ENCODE data around the gene ATP2C1.
"Not testable (repeated sequence)": the region's sequence is repeated elsewhere in the genome, so short reads cannot be mapped to it uniquely, and the experiment has no call there.

ATP2C1 gene

GRCh38 chr3:130941793-130942192 is 47.9 kb downstream of the ATP2C1 start:
- no peak for DNase-seq

GRCh38 chr3:130946882-130947281 is 53.0 kb downstream of the ATP2C1 start:
- no peak for DNase-seq

- DNase-seq, result no peak
These were observed 54.3 kb downstream of the ATP2C1 start for GRCh38 chr3:130948001-130948773.

GRCh38 chr3:130948929-130949328 is 55.0 kb downstream of the ATP2C1 start:
- no peak for DNase-seq

- no peak for DNase-seq
These were observed 56.2 kb downstream of the ATP2C1 start for GRCh38 chr3:130950124-130950523.

GRCh38 chr3:130950641-130951040 is 56.8 kb downstream of the ATP2C1 start:
- no peak for DNase-seq

GRCh38 chr3:130955481-130955880 is 61.6 kb downstream of the ATP2C1 start:
- no peak for DNase-seq

- DNase-seq, result no peak
These were observed 62.4 kb downstream of the ATP2C1 start for GRCh38 chr3:130956281-130956680.

GRCh38 chr3:130956721-130957120 is 62.8 kb downstream of the ATP2C1 start:
- DNase-seq, result no peak

- DNase-seq, result no peak
These were observed 66.4 kb downstream of the ATP2C1 start for GRCh38 chr3:130960139-130960795.

- no peak for DNase-seq
These were observed 67.6 kb downstream of the ATP2C1 start for GRCh38 chr3:130961458-130961857.

GRCh38 chr3:130963444-130963843 is 69.6 kb downstream of the ATP2C1 start:
- no peak for DNase-seq

GRCh38 chr3:130963878-130964277 is 70.0 kb downstream of the ATP2C1 start:
- no peak for DNase-seq

- DNase-seq, result no peak
These were observed 73.4 kb downstream of the ATP2C1 start for GRCh38 chr3:130967281-130967680.

- no peak for DNase-seq
These were observed 74.3 kb downstream of the ATP2C1 start for GRCh38 chr3:130968221-130968620.

GRCh38 chr3:130969621-130970020 is 75.7 kb downstream of the ATP2C1 start:
- DNase-seq, result no peak

GRCh38 chr3:130971208-130971607 is 77.3 kb downstream of the ATP2C1 start:
- DNase-seq, result no peak

GRCh38 chr3:130972592-130972991 is 78.7 kb downstream of the ATP2C1 start:
- DNase-seq, result not testable (repeated sequence)

GRCh38 chr3:130973406-130973805 is 79.5 kb downstream of the ATP2C1 start:
- DNase-seq, result no peak

GRCh38 chr3:130974201-130974600 is 80.3 kb downstream of the ATP2C1 start:
- DNase-seq, result no peak

- no peak for DNase-seq
These were observed 81.4 kb downstream of the ATP2C1 start for GRCh38 chr3:130975251-130975650.

- no peak for DNase-seq
These were observed 82.8 kb downstream of the ATP2C1 start for GRCh38 chr3:130976706-130977105.

GRCh38 chr3:130979117-130979516 is 85.2 kb downstream of the ATP2C1 start:
- DNase-seq, result no peak

- no peak for DNase-seq
These were observed 87.6 kb downstream of the ATP2C1 start for GRCh38 chr3:130981469-130981868.

GRCh38 chr3:130990282-130990681 is 96.4 kb downstream of the ATP2C1 start:
- no peak for DNase-seq
